ENCODE measurements around the gene MACROD2.
"Not testable (repeated sequence)": the region's sequence is repeated elsewhere in the genome, so short reads cannot be mapped to it uniquely, and the experiment has no call there.

The MACROD2 gene

GRCh38 chr20:15195378-15195777 is 1200.1 kb downstream of the MACROD2 start:
- no peak for TF ChIP-seq CTCF (IDR thresholded peaks at IDR 0.05; ENCODE audit: extremely low read depth, missing control alignments)
- DNase-seq (ENCODE audit: low spot score): no peak

- TF ChIP-seq CTCF (IDR thresholded peaks at IDR 0.05; ENCODE audit: extremely low read depth, missing control alignments): no peak
- peak; percentile 5 for DNase-seq (ENCODE audit: low spot score)
Measured at GRCh38 chr20:15196547-15197255, 1201.4 kb downstream of the MACROD2 start.

GRCh38 chr20:15198017-15198416 is 1202.7 kb downstream of the MACROD2 start:
- not testable (repeated sequence) for DNase-seq (ENCODE audit: low spot score)

GRCh38 chr20:15199698-15200097 is 1204.4 kb downstream of the MACROD2 start:
- TF ChIP-seq CTCF (IDR thresholded peaks at IDR 0.05; ENCODE audit: extremely low read depth, missing control alignments): no peak
- peak; percentile 18 for DNase-seq (ENCODE audit: low spot score)

GRCh38 chr20:15200147-15200565 is 1204.8 kb downstream of the MACROD2 start:
- peak; percentile 35 for DNase-seq (ENCODE audit: low spot score)
- no peak for TF ChIP-seq CTCF (IDR thresholded peaks at IDR 0.05; ENCODE audit: extremely low read depth, missing control alignments)

GRCh38 chr20:15201602-15202001 is 1206.3 kb downstream of the MACROD2 start:
- TF ChIP-seq CTCF (IDR thresholded peaks at IDR 0.05; ENCODE audit: extremely low read depth, missing control alignments): no peak
- no peak for DNase-seq (ENCODE audit: low spot score)

- no peak for DNase-seq (ENCODE audit: low spot score)
- no peak for TF ChIP-seq CTCF (IDR thresholded peaks at IDR 0.05; ENCODE audit: extremely low read depth, missing control alignments)
Measured at GRCh38 chr20:15204234-15204633, 1208.9 kb downstream of the MACROD2 start.

- no peak for TF ChIP-seq CTCF (IDR thresholded peaks at IDR 0.05; ENCODE audit: extremely low read depth, missing control alignments)
- no peak for DNase-seq (ENCODE audit: low spot score)
Measured at GRCh38 chr20:15205028-15205427, 1209.7 kb downstream of the MACROD2 start.
